ENCODE measurements around the gene EPAS1. TPM values are rescaled to one million over a fixed set of nuclear protein-coding genes. Genes with fewer than 3 reads are reported as not detected.

Gene EPAS1
- polyA plus RNA-seq, 1 of the 3 experiments (the other 2 are of a cell fraction) = 69.2 TPM

- Histone ChIP-seq H3K27ac (ENCODE audit: low read depth in 2 of 2, low read length in 1 of 2) (peak overlapping the region in 1 of 2 experiments; percentile 98; a peak in 1 of 4 replicates), H2AFZ (ENCODE audit: low read depth) (no peak overlapping the region), H3K9me2 (no peaks in the 10 kb centered on the region), H4K20me1 (ENCODE audit: insufficient read depth) (no peaks in the 10 kb centered on the region), H3K4me1 (ENCODE audit: control insufficient read depth in 1 of 2, insufficient read depth in 2 of 2, low read depth in 1 of 2, low read length in 1 of 2) (peaks cover 14 to 81% of the 10 kb centered on the region in 2 experiments; a peak in 3 of 4 replicates), H3K27me3 (ENCODE audit: insufficient read depth) (no peaks in the 10 kb centered on the region), H3K9me3 (no peaks in the 10 kb centered on the region), H3K79me2 (ENCODE audit: insufficient read depth) (peaks cover 28% of the 10 kb centered on the region), H3K4me3 (ENCODE audit: low read depth in 2 of 2, low read length in 1 of 2) (no peak overlapping the region), H3K4me2 (no peak overlapping the region), H3K36me3 (replicated peaks in 1 of 2; ENCODE audit: control insufficient read depth in 1 of 2, insufficient read depth in 2 of 2, low read length in 1 of 2) (peaks cover 66 to 80% of the 10 kb centered on the region in 2 experiments), H3F3A (replicated peaks; ENCODE audit: insufficient read depth) (no peaks in the 10 kb centered on the region), H3K9ac (no peak overlapping the region)
- 98% methylated on average over 6 of the region's 6 CpGs for WGBS (ENCODE audit: low lambda C conversion rate)
- TF ChIP-seq MXI1 (IDR thresholded peaks at IDR 0.05; ENCODE audit: low read depth, low read length) (no peak), REST (IDR thresholded peaks at IDR 0.05; ENCODE audit: low read depth, low read length) (no peak), GATA2 (CRISPR knock-in tag; IDR thresholded peaks at IDR 0.05) (no peak), MEF2A (IDR thresholded peaks at IDR 0.05; ENCODE audit: borderline replicate concordance, low read depth) (no peak), EZH2phosphoT487 (IDR thresholded peaks at IDR 0.05; ENCODE audit: borderline replicate concordance, low read depth) (no peak), SIN3A (IDR thresholded peaks at IDR 0.05; ENCODE audit: borderline replicate concordance, low read depth, low read length) (no peak), NRF1 (IDR thresholded peaks at IDR 0.05; ENCODE audit: low read depth, low read length) (no peak), JUND (IDR thresholded peaks at IDR 0.05) (no peak), RCOR1 (IDR thresholded peaks at IDR 0.05; ENCODE audit: low read length) (no peak), SMC3 (IDR thresholded peaks at IDR 0.05; ENCODE audit: low read depth, low read length) (no peak), RFX5 (IDR thresholded peaks at IDR 0.05; ENCODE audit: low read length) (no peak)
- TF ChIP-seq, protein P1, sequence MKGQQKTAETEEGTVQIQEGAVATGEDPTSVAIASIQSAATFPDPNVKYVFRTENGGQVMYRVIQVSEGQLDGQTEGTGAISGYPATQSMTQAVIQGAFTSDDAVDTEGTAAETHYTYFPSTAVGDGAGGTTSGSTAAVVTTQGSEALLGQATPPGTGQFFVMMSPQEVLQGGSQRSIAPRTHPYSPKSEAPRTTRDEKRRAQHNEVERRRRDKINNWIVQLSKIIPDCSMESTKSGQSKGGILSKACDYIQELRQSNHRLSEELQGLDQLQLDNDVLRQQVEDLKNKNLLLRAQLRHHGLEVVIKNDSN (IDR thresholded peaks at IDR 0.05; ENCODE audit: borderline replicate concordance, low read depth) = no peak
- TF ChIP-seq, protein P2, sequence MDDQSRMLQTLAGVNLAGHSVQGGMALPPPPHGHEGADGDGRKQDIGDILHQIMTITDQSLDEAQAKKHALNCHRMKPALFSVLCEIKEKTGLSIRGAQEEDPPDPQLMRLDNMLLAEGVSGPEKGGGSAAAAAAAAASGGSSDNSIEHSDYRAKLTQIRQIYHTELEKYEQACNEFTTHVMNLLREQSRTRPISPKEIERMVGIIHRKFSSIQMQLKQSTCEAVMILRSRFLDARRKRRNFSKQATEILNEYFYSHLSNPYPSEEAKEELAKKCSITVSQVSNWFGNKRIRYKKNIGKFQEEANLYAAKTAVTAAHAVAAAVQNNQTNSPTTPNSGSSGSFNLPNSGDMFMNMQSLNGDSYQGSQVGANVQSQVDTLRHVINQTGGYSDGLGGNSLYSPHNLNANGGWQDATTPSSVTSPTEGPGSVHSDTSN (IDR thresholded peaks at IDR 0.05) = no peak
- CTCF ChIA-PET = interaction anchor here (0.6 to 4.4 kb wide), 35 partner anchors 8 to 374 kb away, joined by 3 to 65 read pairs (median 10); partner anchors contain the start of gene EPAS1
- POLR2A ChIA-PET = interaction anchor here (0.9 to 2.6 kb wide), 3 partner anchors 12 to 70 kb away, joined by 4 to 12 read pairs (median 8); partner anchors contain the start of gene EPAS1
- DNase-seq = no peak
These were observed 70.1 kb downstream of the EPAS1 start for GRCh38 chr2:46367286-46367685.
